HG03571 (cell line): ENCODE results near the gene TMEM238L.

ENCODE experiments used
- ATAC-seq: cut with Tn5 transposase; IDR thresholded peaks from one replicate; pipeline ENCODE4 v1.9.1; 2021; ENCODE audit not compliant: unreplicated experiment

TMEM238L gene

DNA sequence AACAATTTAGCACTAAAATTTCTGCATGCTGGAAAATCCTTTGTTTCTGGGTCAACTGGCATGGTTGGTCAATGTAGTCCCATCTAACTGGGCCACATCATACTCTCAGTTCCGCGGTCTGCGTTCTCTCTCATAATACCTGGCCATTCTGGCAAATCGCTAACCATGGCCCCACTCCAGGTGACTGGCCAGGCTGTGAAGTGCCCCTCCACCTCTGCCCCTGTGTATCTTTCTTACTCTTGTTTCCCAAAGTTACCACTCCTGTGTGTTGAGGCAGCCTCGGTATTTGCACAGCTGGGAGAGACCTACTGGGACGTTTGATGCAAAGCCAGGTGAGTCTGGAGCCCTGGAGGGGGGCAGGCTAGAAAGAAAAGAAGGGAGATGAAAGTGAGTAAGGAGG lies 2.0 kb upstream of the TMEM238L start:
- no peak for ATAC-seq

DNA sequence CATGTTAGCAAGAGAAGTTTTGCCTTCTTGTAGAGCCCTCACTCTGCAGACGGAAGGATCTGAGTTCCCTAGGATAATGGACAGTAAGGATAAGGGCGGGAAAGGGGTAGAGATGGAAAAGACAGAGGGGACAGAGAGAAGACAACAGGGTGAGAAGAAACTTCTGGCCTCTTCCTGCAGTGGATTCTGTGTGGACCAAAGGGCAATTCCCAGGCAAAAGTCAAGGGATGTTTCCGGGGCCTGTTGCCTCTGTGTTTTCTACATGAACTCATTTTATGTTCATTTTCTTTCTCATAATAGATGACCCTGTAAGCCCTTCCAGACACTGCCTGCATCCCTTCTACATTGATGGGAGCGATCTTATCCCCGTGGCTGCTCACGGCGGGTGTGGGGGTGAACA lies 647 bp upstream of the TMEM238L start:
- ATAC-seq = no peak

DNA sequence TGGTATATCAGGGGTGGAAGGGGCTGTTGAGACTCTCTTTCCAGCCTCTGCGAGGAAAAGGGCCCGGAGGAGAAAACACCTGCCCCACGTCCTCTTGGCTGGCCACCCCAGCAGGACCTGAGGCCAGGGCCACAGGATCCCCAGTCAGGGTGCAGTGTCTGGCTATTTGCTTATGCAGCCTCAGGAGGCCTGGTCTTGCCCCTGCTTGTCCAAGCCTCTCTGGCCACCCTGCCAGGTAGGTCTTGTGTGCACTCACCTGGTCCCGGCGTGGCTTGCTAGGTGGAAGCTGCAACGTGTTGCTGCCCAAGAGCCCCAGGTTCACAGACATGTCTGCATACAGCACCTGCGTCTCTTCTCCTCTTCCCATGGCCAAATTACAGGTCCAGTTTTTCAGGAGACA lies 549 bp downstream of the TMEM238L start:
- ATAC-seq = no peak

DNA sequence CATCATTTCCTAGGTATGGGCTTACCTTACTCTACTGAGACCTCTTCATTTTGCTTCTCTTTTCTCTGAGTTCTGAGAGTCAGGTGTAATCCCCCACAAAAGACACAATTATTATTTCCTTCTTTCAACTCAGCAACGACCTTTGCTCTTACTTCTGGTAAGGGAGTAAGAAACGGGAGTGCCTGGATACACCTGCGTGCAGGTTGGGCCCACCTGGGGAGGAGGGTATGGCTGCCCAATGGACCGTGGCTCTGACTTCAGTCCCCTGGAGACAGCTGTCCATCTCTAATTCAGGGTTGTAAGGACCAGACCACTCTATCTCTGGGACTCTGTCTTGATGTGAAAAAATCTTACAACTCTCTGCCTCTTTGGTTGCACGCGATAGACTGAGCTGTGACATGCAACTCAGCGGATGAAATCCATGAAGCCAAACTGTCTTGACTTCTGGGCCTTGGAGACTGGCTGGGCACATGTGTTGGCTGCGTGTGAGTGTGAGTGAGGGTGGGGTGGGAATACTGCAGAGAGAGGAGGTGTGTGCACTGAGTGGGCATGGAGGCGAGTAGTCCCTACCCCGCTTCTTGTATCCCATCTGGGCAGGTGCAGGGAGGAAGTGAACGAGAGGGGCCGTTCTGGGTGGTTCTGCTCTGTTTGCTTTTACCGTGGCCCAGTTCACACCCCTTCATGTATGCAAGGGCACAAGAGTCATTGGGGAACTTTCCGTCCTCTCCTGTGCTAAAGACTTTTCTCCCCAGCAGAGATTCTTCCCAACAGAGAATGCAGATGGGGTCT lies 1.2 kb downstream of the TMEM238L start:
- ATAC-seq = no peak

DNA sequence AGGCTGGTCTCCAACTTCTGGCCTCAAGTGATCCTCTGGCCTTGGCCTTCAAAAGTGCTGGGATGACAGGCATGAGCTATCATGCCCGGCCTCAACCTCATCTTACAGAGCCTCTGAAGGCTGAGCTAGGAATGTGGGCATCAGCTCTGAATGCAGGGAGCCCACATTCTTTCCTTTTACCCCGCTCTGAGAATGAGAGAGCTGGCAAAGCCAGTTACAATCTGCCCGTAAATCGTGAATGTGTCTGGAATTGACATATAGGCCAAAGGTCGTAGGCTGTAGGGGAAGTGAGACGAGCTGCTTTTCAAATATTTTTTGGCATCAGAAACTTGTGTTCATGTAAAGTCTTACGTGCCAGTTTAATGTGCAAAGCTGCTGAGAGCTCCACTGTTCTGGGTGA lies 4.5 kb downstream of the TMEM238L start:
- ATAC-seq = no peak

DNA sequence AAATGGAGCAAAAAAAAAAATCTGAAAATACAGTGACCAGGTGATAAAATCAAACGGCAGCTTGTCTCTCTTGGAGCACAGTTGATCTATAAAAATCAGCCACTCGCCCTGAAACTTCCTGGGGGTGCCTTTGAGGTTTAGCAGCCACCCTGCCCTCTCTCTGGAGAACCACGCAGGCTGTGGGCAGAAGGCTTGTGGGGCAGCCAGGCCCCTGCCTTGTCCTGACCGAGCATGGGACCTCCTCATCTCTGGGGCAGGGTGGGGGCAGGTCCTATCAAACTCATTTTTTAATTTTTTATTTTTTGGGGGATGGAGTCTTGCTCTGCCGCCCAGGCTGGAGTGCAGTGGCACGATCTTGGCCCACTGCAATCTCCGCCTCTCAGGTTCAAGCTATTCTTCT lies 5.0 kb downstream of the TMEM238L start:
- ATAC-seq = no peak

DNA sequence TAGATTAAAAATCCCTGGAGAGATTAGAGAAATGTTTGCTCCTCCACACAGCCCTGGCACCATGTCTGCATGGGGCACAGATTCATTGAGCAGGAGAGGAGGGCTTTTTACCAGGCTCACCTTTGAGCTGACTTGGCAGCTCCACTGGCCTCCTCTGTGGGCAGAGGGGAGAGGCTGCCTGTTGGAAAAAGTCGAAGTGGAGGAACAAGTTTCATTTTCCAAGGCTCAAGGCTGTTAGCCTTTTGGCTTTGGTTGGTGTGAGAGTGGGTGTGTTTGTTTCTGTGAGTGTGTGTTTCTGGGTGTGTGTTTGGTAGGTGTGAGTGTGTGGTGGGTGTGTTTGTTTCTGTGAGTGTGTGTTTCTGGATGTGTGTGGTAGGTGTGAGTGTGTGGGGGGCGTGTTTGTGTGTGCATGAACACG lies 5.6 kb downstream of the TMEM238L start:
- no peak for ATAC-seq

DNA sequence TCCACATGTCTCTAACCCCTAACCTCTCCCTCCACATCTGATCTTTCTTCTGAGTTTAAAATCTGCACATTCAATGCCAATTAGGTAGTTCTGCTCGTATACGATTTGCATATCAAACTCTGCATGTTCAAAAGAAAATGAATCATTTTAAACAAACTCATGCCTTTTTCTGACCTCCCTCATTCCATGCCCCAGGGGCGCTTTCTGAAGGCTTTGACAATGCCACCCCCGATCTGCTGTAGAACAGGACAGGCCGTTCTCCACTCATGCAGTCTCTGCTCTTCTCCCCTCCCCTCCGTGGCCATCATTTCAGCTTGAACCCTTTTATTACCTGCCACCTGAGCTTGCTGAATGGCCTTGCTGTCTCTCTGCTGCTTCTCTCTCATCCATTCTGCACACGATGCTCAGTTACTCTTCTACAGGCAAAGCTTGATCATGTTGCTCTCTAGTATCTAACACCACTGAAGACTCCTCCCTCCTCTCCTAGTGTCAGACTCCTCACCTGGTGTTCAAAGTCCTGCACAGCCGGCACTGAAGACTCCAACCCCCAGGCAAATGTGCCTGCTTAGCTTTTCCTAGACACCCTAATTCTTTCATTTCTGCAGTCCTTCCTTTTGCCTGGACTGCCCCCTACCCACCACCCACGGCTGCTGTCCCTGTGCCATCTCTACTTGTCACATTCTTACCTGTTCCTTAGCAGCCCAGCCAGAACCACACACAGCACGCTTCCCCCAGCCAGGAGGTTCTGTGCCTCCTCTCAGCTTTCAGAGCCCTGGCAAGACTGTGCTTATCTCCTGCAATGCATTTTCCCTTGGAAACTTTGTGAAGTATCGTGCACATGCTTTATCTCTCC lies 6.2 kb downstream of the TMEM238L start:
- ATAC-seq = no peak

DNA sequence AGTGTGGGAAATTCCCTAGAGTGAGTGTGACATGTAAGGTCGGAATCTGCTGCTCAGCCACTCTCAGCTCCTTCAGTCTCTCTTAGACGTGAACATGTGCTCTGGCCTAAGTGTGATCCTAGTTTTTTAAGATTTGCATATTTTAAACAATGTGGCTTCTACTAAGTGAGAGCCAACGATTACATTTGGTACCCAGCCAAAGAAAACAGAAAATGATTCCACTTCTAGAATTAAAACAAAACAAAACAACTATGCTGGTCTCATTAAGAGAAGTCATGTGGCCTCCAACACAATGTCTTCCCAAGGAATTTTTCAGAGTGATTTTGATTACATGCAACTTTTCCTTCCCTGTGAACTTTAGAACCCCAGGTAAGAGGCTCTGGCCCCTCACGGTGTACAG lies 10.1 kb downstream of the TMEM238L start:
- ATAC-seq = no peak

DNA sequence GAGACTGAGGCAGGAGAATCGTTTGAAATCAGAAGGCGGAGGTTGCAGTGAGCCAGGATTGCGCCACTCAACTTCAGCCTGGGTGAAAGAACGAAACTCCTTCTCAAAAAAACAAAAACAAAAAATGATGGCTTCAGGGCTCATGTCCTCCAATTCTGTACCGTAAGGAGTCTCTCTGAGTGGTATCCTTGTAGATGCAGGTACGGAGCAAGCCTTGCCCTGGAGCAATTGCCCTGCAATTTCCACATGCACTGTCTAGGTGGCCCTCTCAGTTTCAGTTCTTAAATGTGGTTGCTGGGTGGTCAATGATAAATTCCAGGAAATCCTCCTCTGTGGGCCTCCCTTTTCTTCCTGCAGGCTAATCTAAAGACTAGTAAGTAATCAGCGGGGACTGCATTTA lies 10.6 kb downstream of the TMEM238L start:
- no peak for ATAC-seq

DNA sequence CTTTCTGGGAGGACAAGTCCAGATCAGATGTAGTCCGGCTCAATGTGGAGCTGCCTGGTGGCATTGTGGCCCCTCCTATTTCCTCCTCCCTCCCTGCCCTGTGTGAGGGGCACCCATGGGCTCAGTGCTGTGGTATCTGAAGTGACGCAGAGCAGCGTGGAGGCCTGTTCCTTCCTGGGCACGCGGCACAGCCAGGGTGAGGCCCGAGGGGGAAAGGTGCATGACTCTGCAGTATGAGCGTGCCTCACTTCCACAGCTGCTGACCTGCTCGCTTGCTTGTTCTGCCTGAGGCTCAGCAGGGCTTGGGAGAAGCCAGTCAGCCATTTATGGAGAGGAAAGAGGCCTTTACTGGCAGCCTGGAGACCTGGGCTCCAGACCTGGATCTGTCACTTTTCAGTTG lies 11.7 kb downstream of the TMEM238L start:
- no peak for ATAC-seq

DNA sequence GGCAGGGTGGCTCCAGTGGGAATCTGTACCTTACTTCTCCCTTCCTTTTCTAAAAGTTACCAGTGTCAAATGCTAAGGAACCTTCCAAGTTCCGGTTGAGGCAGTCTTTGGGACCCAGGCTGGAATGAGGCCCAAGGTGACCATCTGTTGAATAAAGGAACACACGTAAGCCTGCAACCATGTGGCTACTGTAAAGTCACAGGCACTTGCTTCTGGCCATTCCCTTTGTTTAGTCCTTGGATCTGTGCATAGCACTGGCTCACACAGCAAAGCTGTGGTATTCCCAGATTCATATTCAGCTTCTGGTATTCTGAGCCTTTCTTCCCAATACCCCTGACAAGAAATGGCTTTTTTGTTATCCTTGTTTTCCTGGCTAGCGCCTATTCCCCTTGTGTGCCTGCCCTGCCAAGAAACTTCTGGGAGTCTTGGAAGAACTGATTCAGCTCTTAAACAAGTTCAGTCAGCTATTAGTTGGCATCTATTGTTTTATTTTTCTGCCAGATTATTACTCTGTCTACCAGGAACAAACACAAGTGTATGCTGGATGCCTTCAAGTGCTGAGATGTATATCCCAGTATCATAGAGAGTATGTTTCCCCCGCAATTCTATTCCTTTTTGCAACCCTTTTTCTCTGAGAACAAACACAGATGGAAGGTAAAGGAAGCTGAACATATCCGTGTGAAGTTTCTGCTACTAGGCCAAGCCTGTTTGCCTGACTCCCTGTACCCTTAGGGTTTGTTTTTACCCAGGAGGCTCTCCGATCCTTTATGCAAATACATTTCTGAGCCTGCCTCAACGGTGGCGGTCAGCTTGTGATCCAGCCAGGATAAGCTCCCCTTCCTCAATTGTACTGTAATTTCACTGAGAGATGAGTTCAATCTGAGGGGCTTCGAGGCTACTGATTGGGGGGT lies 13.2 kb downstream of the TMEM238L start:
- no peak for ATAC-seq

DNA sequence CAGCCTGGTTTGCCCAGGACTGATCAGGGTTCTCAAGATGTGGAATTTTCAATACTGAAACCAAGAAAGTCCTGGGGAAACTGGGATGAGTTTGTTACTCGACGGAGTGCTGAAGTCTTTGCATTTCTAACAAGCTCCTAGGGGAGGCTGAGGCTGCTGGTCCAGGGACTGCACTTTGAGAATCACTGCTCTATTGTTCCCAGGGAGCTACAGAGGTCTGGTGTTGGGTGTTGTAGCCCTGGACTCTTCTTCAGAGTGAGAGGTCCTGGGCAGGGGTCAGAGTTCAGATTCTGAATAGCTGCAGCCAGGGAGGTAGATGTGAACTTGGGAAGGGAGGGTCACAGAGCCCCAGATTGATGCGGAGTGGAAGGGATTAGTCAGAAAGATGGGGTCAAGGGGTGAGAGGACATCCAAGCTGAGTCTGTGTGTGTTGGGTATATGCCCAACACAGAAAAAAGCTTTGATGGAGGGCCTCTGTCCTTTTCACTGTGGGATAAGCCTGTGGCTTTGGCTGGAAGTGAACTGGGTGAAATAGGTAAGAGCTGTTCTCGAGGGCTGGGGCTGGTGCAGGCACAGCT lies 14.1 kb downstream of the TMEM238L start:
- no peak for ATAC-seq

DNA sequence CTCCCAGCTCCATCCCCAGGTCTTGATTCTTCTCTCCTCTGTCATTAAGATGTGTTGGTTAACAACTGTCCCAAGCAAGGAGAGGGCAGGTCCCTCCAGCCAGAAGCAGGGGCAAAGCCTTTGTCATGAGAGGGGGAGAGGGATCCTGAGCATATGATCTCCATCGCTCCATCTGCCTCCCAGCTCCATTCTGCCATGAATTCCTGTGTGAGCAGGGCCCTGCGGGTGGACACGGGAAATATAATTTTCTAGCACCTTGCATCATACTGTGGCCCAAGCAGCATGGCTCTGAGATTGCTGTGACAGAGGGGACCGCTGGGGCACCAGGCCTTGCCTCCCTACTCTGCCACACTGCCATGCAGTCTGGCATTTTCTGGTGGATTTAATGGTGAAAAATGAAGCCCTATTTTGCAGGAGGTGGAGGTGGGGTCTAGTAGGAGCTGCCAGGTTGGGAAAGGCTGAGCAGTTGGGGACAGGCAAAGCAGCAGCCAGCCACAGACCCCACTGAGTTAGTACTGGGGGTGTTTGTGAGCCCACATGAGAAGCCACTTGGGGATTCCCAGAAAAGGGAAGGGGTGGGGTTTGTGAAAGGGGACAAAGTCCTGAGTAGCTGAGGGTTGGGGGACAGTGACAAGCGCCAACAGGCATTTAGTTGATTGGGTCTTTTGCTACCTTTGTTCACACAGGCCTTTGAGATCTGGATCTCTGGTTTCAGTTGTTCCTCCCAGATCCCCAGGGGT lies 16.4 kb downstream of the TMEM238L start:
- ATAC-seq = no peak

DNA sequence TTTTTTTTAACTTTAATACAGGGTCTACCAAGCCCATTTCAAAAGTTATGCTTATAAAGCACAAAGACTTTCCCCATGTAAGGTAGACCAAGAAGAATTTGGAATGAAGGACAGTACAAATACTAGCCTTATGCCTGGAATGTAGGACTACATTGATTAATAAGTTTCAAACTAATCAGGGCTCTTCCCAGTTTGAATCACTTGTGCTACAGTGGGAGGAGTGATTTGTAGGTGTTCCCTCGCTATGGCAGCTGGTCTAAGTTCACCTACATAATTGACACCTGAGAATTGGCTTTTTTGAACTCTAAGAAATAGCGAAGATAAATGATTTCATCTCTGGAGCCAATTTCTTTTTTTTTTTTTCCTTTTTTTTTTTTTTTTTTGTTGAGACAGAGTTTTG lies 18.6 kb downstream of the TMEM238L start:
- ATAC-seq = no peak

DNA sequence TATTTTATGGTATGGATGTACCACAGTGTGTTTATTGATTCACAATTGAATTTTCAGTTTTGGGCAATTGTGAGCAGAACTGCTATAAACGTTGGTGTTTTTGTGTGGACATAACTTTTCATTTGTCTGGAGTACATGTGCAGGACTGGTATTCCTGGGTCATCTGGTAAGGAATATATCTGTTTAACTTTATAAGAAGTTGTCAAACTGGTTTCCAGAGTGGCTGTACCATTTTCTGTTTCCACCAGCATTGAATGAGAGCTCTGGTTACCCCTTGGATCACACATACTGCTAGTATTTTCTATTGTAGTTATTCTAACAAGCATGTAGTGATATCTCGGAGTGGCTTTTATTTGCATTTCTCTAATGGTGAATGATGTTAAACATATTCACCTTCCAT lies 24.3 kb downstream of the TMEM238L start:
- no peak for ATAC-seq

DNA sequence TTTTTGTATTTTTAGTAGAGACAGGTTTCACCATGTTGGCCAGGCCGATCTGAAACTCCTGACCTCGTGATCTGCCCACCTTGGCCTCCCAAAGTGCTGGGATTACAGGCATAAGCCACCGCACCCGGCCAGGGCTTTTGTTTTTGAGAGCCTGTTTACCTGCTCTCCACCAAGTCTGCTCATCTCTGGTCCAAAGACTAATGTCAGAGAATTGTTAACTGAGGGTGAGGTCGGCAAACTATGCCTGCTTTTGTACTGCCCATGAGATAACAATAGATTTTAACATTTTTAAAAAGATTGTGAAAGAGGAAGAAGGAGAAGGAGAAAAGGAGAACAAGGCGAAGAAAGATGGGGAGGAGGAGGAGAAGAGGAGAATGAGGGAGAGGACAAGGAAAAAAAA lies 26.0 kb downstream of the TMEM238L start:
- ATAC-seq = no peak

DNA sequence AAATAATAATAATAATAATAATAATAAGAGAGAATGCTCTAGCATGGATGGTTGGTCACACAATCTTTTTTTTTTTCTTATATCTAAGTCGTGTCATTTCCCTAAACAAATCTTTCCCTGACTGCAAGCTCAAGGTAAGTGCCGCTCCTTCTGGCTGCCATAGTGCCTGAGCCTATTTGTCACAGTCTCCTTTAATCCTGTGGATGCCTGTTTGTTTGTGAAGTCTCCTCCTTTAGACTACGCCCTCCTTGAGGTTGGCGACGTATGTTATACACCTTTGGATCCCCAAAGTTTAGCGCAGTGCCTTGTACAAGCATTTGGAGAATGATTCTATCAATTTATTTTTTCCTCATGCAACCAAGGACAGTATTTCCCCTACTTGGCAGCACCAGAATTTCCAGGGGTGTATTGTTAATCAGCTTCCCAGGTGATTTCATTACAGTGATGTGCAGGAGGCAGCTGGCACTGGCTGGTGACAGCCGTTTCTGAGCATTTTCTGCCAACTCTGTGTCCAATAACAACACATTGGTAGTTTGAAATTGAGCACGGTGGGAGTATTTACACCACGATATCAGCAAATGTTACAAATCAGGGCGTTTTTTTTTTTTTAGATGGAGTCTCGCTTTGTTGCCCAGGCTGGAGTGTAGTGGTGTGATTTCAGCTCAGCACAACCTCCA lies 26.6 kb downstream of the TMEM238L start:
- no peak for ATAC-seq

DNA sequence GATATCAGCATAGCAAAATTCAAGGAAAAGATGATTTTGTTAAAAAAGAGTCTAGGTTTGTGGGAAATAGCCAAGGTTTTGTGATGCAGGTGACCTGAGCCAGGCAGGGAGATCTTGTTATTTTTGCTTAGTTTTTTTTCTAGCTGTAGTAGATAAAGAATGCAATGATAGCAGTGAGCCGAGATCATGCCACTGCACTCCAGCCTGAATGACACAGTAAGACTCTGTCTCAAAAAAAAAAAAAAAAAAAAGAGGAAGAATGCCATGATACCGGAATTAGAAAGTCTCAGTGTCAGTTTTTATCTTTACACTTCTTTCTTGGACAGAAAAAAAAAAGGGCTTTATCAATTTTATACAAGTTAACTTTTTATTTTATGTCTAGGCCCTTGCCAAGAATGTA lies 27.5 kb downstream of the TMEM238L start:
- no peak for ATAC-seq
